ENCODE data around the gene SPO11.

The SPO11 gene

DNA sequence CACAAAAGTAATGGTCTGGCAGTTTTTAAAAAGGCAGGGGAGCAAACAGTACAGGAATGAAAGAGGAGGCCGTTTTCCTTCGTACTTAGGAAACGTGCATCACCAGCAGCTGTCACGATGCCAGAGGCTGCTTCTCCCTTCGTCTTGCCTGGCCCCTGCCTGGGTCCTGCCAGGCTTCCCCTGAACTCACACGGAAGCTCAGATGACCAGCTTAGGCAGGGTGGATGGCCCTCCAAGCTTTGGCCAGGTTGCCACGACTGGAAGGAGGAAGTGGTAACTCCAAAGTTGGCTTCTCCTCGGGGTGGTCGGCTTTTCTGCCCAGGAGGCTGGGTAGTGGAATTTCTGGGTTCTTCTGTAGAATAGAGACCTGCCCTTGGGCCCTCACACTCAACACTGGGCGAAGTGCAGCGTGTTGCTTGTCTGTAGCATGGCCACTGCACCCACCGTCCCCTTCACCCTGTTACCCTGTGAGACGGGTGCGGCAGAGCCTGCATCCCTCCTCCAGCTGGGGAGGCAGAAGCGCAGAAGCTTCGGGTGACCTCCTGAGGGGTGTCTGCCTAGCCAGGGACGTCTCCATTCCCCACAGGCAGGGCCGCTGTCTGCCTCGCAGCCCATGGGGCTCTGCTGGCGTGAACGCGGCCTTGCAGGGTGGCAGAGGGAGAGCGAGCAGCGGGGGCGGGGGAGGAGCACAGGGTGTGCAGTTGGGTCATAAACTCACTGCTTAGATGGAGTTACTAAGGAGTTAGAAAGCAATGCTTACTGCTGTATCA is 43.2 kb downstream of the SPO11 start:
- in situ Hi-C loops (cut with MboI; ENCODE audit: low sequenced_read_pairs): no loop called here

DNA sequence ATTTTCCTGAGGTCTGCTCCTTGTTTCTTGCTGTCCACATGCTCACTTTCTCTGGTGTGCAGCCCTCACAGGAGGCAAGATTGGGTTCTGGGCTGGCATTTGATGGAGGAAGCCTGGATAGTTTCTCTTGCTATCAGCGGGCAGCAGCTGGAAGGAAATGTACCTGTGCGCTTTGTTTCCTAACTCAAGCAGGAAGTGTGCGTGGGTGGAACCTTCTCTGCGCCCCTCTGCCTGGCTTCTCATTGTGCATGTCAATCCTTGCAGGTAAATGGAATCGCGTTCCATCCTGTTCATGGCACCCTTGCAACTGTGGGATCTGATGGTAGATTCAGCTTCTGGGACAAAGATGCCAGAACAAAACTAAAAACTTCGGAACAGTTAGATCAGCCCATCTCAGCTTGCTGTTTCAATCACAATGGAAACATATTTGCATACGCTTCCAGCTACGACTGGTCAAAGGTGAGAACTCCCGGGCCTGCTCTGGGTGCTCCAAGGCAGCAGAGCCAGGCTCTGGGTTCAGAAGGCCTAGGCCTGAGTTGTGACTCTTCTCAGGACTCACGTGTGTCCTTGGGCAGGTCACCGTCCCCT is 44.8 kb downstream of the SPO11 start:
- in situ Hi-C loops (cut with MboI; ENCODE audit: low sequenced_read_pairs): no loop called here

- in situ Hi-C loops (cut with MboI; ENCODE audit: low sequenced_read_pairs): loop anchor here (25.0 kb wide), 2 partner anchors 237 to 837 kb away; partner anchors contain the start of gene ZBP1
Measured at GRCh38 chr20:57374931-57375651, 45.5 kb downstream of the SPO11 start.

GRCh38 chr20:57375652-57376230 is 46.1 kb downstream of the SPO11 start:
- in situ Hi-C loops (cut with MboI; ENCODE audit: low sequenced_read_pairs): loop anchor here (25.0 kb wide), 2 partner anchors 237 to 837 kb away; partner anchors contain the start of gene ZBP1

DNA sequence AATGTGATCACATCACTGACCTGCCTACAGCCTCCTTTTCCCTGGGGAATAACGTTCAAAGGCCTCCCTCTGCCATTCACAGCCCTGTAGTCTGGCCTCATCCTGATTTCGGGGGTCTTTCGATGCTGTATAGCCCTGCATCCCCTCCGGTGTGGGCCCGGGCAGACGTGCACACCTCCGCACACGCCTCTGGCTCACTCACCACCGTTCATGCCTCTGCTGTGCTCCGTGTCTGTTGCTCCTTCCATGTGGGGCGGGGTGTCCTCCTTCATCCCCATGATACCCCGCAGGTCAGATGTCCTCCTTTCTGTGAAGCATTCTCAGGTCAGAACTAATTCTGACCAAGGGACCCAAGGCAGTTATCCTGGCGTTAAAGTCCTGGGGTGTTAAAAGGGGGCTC is 47.7 kb downstream of the SPO11 start:
- in situ Hi-C loops (cut with MboI; ENCODE audit: low sequenced_read_pairs): loop anchor here (25.0 kb wide), 2 partner anchors 235 to 835 kb away; partner anchors contain the start of gene ZBP1

GRCh38 chr20:57378107-57378506 is 48.5 kb downstream of the SPO11 start:
- in situ Hi-C loops (cut with MboI; ENCODE audit: low sequenced_read_pairs): loop anchor here (25.0 kb wide), 2 partner anchors 234 to 834 kb away; partner anchors contain the start of gene ZBP1

GRCh38 chr20:57378646-57379262 is 49.2 kb downstream of the SPO11 start:
- in situ Hi-C loops (cut with MboI; ENCODE audit: low sequenced_read_pairs): loop anchor here (25.0 kb wide), 2 partner anchors 234 to 834 kb away; partner anchors contain the start of gene ZBP1

GRCh38 chr20:57379263-57379647 is 49.7 kb downstream of the SPO11 start:
- in situ Hi-C loops (cut with MboI; ENCODE audit: low sequenced_read_pairs): loop anchor here (25.0 kb wide), 2 partner anchors 233 to 833 kb away; partner anchors contain the start of gene ZBP1

GRCh38 chr20:57380081-57380750 is 50.6 kb downstream of the SPO11 start:
- in situ Hi-C loops (cut with MboI; ENCODE audit: low sequenced_read_pairs): loop anchor here (25.0 kb wide), 2 partner anchors 232 to 832 kb away; partner anchors contain the start of gene ZBP1

- in situ Hi-C loops (cut with MboI; ENCODE audit: low sequenced_read_pairs): loop anchor here (25.0 kb wide), 2 partner anchors 230 to 830 kb away; partner anchors contain the start of gene ZBP1
Measured at GRCh38 chr20:57381596-57382503, 52.2 kb downstream of the SPO11 start.

- in situ Hi-C loops (cut with MboI; ENCODE audit: low sequenced_read_pairs): loop anchor here (25.0 kb wide), 2 partner anchors 230 to 830 kb away; partner anchors contain the start of gene ZBP1
Measured at GRCh38 chr20:57382516-57382915, 52.9 kb downstream of the SPO11 start.

DNA sequence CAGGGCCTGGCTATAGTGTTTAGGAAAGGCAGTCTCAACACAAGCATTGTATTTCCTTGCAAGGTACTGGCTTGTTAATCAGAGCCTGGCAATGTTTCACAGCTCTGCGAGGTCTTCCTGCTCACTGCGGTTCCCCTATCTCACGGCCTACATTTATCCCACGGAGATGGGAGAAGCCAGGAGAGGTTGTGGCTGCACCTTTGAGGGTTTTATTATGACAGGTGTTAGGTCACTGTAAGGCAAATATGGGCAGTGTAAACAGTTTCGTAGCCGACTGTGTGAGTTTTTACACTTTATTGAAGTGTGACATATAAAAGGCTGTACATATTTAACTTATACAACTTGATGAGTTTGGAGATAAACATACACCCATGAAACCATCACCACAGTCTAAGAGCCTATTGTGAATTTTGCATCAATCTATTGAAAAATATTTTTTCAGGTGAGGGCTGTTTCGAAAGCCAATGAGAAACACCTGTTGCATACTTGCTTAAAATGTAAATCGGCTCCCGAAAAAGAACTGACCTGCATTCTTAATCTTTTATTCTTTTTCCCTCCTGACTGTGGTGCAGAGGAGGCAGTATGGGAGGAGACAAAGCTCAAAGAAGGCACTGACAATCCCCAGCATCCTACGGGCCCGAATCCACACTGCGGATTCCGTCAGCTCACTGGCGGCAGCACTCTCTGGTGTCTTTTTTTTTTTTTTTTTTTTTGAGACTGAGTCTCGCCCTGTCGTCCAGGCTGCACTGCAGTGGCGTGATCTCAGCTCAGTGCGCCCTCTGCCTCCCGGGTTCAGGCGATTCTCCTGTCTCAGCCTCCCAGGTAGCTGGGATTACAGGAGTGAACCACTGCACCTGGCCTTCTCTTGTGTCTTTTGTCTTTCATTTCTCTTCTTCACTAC is 54.1 kb downstream of the SPO11 start:
- in situ Hi-C loops (cut with MboI; ENCODE audit: low sequenced_read_pairs): loop anchor here (25.0 kb wide), 2 partner anchors 229 to 829 kb away; partner anchors contain the start of gene ZBP1

GRCh38 chr20:57384486-57384885 is 54.9 kb downstream of the SPO11 start:
- in situ Hi-C loops (cut with MboI; ENCODE audit: low sequenced_read_pairs): loop anchor here (25.0 kb wide), 2 partner anchors 228 to 828 kb away; partner anchors contain the start of gene ZBP1

DNA sequence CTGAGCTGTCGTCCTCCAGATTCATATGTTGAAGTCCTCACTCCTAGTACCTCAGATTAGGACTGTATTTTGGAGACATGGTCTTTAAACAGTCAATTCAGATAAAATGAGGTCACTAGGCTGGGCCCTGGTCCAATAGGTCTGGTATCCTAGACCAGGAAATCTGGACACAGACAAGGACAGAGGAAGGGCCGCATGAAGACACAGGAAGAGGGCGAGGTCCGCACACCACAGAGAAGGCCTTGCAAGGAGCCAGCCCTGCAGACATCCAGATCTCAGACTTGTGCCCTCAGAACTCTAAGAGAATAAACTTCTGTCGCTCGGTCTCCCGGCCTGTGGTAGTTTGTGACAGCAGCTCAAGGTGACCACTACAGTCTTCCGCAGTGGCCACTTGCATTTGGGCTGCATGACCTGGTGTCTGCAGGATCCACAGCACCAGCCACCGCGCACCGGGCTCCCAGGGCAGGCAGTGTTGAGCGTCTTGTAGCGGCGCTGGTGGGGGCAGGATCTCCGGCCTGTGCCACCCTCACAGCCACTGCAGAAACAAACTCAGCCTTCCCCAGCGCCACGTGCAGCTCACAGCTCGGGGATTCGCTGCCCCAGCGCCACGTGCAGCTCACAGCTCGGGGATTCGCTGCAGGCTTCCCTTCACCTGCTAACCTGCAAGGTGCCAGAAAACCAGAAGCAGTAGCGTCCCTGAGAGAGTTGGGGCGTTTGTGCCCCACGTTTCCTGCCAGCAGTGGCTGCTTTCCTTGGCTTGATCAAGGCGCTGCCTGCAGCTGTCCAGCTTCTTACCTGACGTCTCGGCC is 55.6 kb downstream of the SPO11 start:
- in situ Hi-C loops (cut with MboI; ENCODE audit: low sequenced_read_pairs): loop anchor here (5.0 to 25.0 kb wide), 3 partner anchors 92 to 827 kb away; partner anchors contain the start of gene ZBP1

GRCh38 chr20:57385940-57386339 is 56.3 kb downstream of the SPO11 start:
- in situ Hi-C loops (cut with MboI; ENCODE audit: low sequenced_read_pairs): loop anchor here (5.0 to 25.0 kb wide), 3 partner anchors 91 to 826 kb away; partner anchors contain the start of gene ZBP1

DNA sequence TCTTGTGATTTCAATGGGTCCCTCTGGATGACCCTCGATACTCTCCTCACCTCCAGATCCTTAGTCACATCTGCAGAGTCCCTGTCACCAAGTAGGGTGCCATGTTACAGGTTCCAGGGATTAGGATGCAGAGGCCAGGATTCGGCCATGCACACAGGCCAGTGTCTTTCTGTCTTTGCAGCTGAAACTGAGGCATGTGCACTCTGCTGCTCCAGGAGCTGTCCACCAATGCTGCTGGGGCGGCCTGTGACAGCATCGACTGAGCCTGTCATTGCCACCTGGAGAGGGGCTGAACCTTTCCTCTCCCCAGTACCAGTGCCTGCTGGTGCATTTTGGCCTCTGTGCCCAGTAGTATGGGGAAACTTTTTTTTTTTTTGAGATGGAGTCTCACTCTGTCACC is 57.2 kb downstream of the SPO11 start:
- in situ Hi-C loops (cut with MboI; ENCODE audit: low sequenced_read_pairs): loop anchor here (5.0 to 25.0 kb wide), 3 partner anchors 91 to 826 kb away; partner anchors contain the start of gene ZBP1
